D341Med (cell line): ENCODE measurements around the gene HNRNPH3.

Source experiments
- DNase-seq: peaks from one replicate; pipeline ENCODE4 v3.0.0; 2012; ENCODE audit warnings: low spot score

The HNRNPH3 gene

GRCh38 chr10:68385740-68386139 lies 53.9 kb downstream of the HNRNPH3 start:
- no peak for DNase-seq
